Upper lobe of left lung (tissue), 4 donors: ENCODE results near the gene ZBED2.

Experiments
- POLR2AphosphoS5 ChIP-seq, 2 donors: sonication (generic); formaldehyde crosslinking; IDR thresholded peaks; one replicate each; pipeline ENCODE4 v1.5.1; 2017; ENCODE audit warnings: antibody characterized with exemption in 2 of 2
- TF ChIP-seq, protein P1 (sequence below), 6 experiments: fragments of 450-650 bp in 4 of 6; fragments of 200-600 bp in 2 of 6; sonication (generic) in 2 of 6; IDR thresholded peaks; one replicate each; pipeline ENCODE4 v1.5.1; 2016 to 2019; ENCODE audit warnings: antibody characterized with exemption in 6 of 6

DNA sequence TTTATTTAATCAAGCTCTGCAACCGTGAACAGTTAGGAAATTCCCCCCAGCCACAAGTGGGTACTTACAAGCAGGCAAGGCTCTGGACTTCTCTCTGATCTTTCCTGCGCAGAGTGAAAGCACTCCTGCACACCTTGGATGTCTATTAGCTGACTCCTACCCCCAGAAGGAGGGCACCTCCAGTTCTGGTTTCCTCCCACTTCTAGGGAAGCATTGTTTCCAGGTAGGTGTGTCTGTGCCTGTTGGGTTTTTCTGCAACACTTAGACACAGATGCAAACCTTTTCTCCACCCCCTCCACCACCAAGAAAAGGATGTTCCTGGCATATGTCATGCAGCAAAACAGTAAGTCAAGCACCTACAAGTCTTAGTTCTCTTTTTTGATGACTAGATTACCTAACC, at the start of gene ZBED2:
- TF ChIP-seq, protein P1, sequence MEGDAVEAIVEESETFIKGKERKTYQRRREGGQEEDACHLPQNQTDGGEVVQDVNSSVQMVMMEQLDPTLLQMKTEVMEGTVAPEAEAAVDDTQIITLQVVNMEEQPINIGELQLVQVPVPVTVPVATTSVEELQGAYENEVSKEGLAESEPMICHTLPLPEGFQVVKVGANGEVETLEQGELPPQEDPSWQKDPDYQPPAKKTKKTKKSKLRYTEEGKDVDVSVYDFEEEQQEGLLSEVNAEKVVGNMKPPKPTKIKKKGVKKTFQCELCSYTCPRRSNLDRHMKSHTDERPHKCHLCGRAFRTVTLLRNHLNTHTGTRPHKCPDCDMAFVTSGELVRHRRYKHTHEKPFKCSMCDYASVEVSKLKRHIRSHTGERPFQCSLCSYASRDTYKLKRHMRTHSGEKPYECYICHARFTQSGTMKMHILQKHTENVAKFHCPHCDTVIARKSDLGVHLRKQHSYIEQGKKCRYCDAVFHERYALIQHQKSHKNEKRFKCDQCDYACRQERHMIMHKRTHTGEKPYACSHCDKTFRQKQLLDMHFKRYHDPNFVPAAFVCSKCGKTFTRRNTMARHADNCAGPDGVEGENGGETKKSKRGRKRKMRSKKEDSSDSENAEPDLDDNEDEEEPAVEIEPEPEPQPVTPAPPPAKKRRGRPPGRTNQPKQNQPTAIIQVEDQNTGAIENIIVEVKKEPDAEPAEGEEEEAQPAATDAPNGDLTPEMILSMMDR (IDR thresholded peaks at IDR 0.05) = no peak
- no peak for TF ChIP-seq POLR2AphosphoS5 (IDR thresholded peaks at IDR 0.05)
